AG10803 (cell line): ENCODE measurements around the gene VPS8.

Experiments
- DNase-seq: peaks from one replicate; pipeline ENCODE4 v3.0.0; 2010; ENCODE audit warnings: low read depth
- H3K4me3 ChIP-seq: 2 replicates; pipeline ENCODE4 v1.5.1; 2011; ENCODE audit warnings: mild to moderate bottlenecking, low read length, control low read depth
- CTCF ChIP-seq: conservative IDR thresholded peaks from 2 replicates; pipeline ENCODE4 v1.5.1; 2011; ENCODE audit warnings: mild to moderate bottlenecking, low read length, control low read depth, inconsistent platforms

Gene VPS8, protein sequence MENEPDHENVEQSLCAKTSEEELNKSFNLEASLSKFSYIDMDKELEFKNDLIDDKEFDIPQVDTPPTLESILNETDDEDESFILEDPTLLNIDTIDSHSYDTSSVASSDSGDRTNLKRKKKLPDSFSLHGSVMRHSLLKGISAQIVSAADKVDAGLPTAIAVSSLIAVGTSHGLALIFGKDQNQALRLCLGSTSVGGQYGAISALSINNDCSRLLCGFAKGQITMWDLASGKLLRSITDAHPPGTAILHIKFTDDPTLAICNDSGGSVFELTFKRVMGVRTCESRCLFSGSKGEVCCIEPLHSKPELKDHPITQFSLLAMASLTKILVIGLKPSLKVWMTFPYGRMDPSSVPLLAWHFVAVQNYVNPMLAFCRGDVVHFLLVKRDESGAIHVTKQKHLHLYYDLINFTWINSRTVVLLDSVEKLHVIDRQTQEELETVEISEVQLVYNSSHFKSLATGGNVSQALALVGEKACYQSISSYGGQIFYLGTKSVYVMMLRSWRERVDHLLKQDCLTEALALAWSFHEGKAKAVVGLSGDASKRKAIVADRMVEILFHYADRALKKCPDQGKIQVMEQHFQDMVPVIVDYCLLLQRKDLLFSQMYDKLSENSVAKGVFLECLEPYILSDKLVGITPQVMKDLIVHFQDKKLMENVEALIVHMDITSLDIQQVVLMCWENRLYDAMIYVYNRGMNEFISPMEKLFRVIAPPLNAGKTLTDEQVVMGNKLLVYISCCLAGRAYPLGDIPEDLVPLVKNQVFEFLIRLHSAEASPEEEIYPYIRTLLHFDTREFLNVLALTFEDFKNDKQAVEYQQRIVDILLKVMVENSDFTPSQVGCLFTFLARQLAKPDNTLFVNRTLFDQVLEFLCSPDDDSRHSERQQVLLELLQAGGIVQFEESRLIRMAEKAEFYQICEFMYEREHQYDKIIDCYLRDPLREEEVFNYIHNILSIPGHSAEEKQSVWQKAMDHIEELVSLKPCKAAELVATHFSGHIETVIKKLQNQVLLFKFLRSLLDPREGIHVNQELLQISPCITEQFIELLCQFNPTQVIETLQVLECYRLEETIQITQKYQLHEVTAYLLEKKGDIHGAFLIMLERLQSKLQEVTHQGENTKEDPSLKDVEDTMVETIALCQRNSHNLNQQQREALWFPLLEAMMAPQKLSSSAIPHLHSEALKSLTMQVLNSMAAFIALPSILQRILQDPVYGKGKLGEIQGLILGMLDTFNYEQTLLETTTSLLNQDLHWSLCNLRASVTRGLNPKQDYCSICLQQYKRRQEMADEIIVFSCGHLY (N-terminal part only)

DNA sequence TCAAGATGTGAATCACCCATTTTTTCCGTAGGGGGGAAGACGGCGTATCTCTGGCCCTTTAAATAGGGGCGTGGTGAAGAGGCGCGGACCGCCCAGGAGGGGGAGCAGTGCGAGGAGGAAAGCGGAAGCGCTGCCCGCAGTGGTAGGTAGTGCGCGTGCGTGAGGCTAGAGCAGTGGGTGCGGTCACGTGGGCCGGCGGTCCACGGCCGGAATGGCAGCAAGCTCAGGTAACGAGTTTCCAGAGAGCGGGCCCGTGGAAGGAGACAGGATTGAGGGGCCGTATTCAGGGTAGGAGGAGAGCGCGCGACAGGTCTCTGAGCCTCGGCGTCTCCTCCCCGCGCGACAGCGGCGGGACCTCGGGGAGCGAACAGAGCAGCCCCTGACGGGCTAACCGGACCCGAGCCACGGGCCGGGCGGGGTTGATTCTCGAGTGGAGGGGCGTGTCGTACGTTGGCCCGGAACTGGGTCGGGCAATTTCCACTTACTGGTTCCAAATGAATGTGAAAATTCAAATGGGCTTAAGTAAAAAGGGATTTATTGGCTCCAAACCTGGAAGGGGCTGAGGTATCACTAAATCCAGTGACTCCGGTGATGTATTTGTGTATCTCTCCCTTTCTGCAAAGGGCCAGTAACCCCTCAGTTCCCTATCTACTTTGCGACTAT is at the start of gene VPS8:
Gene VPS8, plus strand, starts transcription at position 168 of the 663 bp plus-strand sequence. CDS start 12,467 bp downstream, outside the sequence.
- H3K4me3 ChIP-seq, result peak within 1 kb of the TSS; percentile 85
- peak; percentile 55 for TF ChIP-seq CTCF
- peak; percentile 92 for DNase-seq

DNA sequence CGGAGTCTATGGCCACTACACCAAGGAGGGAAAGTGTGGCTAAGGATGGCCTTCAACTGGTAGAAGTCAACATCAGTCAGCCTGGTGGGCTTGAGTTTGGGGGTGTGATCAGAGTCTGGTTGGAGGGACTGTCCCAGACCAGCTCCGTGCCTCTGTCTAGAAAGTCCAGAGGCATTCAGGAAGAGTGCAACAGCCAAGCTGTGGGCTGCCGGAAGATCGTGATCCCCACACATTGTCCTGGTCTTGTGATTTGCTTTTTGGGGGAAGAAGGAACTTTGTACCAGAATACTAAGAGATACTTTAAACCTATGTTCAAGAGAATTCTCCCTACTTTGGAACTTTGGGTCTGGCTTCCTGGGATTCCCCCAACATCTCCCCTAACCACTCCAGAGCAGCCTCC is 47.8 kb upstream of the VPS8 start:
- no peak for TF ChIP-seq CTCF
- H3K4me3 ChIP-seq, result no peak overlapping the region
- no peak for DNase-seq

DNA sequence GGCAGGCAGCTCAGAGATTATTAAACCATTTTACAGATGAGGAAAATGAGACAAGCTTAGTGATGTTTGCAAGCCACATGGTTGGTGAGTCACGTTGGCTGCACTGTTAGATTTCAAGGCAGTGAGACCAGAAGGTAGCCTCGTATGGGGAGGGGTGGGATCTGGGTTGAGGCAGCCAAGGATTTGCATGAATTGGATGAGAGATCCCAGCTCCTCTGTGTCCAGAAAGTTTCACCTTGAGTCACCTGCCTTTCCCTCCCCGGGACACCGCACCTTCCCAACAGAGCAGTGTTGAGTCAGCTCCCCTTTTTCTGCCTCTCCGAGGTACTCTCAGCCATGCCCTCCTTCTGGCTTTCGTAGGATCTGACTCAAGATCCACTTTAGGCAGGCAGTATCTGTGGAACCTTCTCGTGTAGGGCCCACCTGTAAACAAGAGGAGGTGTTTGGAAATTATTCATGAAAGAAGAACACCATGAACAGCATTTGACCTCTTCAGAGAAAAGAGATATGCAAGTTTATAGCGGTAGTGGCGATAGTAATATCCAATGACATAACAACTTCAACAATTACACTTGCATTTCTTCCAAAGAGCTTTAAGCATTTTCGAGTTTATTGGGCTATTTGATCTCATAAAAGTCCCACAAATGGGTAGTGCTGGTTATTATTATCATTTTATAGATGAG is 46.8 kb upstream of the VPS8 start:
- DNase-seq, result no peak
- no peak overlapping the region for H3K4me3 ChIP-seq
- TF ChIP-seq CTCF, result no peak

GRCh38 chr3:184765730-184766074 is 46.3 kb upstream of the VPS8 start:
- peak; percentile 44 for DNase-seq
- H3K4me3 ChIP-seq, result no peak overlapping the region
- no peak for TF ChIP-seq CTCF

GRCh38 chr3:184766555-184767261 is 45.3 kb upstream of the VPS8 start:
- TF ChIP-seq CTCF, result no peak
- H3K4me3 ChIP-seq, result no peak overlapping the region
- DNase-seq, result peak; percentile 56
